Fibroblast of skin of scalp (primary cell): Measurements from ENCODE around the gene NBL1.

Experiments
- DNase-seq: peaks from one replicate; pipeline ENCODE4 v3.0.0-alpha.2; 2013

Gene NBL1

DNA sequence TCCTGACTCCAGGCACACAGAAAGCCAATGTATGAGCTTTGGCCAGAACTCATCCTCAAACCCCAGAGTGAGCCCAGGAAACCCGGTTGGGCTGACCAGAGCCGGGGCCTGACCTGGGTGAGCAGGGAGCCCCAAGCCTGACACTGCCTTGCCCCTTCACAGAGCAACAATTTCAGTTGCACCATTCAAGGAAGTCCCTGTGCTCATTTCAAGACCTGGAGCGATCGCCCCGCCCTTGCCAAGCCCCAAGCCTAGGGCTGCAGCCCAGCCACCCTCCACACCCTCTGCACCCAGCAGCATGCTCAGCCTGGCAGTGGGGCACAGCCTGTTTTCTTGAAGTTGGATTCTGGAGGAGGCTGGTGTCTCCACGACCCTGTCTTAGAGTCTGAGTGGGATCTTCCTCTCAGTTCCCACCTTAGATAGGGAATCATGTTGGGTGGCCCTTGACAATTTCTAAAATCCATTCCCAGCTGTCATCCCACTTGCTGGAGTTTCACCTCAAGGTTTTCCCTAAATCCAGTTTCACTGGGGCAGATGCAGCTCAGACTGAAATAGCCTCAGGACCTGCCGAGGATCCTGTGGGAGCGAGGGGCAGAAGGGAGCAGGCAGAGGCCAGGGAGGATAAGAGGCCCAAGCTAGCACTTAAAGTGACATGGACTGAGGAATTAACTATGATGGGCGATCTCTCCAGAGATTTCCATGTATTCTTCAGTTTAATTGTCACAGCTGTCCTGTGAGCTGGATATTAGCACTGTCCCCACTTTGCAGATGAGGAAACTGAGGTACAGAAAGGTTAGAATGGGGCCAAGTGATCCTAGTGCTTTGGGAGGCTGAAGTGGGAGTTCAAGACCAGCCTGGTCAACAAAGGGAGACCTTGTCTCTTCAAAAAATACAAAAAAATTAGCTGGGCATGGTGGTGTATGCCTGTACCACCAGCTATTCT, 2.5 kb downstream of the NBL1 start:
- DNase-seq = no peak

DNA sequence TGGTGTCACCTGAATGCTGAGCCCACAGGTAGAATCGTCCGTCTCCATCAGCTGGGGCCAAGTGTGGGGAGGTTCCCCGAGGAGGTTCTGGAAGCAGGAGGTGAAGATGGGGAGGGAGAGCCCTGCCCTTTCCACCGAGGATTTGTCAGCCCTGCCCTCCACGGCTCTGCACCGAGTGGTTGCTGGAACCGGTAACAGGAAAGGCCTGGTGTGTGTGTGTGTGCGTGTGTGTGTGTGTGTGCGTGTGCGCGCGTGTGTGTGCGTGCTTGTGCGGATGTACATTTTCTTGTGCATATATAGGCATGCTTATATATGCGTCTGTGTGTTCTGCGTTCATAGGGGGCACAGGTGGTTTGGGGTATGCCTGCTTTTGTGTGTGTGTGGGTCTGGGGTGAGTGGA, 3.5 kb downstream of the NBL1 start:
- DNase-seq = no peak

- no peak for DNase-seq
These were observed 4.1 kb downstream of the NBL1 start for GRCh38 chr1:19648239-19648638.

DNA sequence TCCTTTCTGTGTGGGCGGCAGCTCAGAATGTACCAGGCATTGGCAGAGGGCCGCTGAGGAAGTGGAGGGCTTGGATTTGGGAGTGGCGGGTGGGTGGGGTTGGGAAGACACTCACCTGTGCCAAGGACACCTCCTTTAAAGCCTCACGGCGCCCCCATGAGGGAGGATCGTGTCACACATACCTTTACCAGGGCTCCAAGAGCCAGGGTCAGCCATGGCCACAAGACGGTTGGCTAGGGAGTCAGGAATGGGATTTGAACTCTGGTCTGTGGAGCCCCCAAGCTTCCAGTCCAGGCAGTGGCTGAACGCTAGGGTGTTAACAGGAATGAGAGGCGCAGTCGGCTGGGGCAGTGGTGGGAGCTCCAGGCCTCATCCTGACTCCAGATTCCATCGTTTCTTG, 4.6 kb downstream of the NBL1 start:
- DNase-seq = no peak

DNA sequence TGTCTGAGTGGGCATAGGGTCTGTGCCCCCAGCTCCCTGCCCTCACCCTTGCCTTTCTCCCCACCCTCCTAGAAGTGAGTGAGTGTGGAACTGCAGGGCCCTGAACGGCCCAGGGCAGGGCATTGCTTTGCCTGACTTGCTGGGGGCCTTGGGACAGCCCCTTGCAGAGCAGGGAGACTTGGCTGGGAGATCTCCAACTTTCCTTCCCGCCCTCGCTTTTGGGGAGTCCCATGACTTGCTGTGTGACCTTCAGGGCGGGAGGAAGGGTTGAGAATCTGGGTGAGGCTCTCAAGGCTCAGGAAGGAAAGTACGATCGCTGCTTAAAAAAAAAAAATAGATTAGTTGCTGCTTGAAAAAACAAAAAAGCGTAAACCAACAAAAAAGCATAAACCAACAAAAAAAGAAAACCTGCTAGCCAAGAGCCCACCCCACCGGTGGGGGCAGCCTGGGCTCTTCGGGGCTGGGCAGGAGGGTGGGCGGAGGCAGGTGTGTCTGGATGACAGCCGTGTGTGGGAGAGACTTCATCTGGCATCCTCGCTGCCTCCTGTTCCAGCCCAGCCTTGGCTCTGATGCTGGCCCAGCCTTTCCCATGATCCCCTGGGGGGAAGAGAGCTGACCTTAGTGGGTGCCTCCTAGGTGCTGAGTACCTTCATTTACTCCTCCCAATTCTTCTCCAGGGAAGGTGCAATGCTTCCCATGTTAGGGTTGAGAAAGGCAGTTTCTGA, 6.5 kb downstream of the NBL1 start:
- DNase-seq = no peak

GRCh38 chr1:19651141-19651737, 7.1 kb downstream of the NBL1 start:
- DNase-seq = peak; percentile 58

DNA sequence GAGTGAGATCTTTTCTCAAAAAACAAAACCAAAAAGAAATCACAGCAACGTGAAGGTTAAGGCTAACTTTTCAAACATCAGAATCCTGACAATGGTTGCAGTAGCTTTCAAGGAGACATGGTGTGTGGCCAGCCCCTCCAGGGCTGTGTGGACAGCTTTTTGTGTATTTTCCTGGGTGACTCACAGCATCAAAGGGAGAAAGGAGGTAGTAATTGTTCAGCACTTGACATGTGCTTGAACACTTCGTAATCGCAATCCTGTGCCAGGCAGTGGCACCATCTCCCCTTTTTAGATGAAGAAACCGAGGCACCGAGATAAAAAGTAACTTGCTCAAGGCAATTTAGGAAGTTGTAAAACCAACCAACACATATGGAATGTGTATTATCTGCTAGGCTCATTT, 10.3 kb downstream of the NBL1 start:
- DNase-seq = no peak

GRCh38 chr1:19654886-19655717, 11.0 kb downstream of the NBL1 start:
- DNase-seq = no peak

DNA sequence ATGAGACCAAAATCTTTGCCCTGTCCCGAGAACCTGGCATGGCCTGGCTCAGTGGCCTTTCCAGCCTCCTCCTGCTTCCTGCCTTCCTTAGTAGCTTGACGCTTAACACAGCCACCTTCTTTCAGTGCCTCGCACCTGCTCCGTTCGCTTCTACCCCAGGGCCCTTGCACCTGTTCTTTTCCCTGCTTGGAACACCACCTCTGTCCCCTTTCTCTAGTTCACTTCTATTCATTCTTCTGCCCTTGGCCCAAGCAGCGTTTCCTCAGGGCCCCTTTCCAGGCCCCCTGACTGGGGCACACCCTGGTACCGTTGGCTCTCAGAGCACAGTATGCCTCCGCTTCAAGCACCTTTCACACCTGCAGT, 11.6 kb downstream of the NBL1 start:
- DNase-seq = no peak

DNA sequence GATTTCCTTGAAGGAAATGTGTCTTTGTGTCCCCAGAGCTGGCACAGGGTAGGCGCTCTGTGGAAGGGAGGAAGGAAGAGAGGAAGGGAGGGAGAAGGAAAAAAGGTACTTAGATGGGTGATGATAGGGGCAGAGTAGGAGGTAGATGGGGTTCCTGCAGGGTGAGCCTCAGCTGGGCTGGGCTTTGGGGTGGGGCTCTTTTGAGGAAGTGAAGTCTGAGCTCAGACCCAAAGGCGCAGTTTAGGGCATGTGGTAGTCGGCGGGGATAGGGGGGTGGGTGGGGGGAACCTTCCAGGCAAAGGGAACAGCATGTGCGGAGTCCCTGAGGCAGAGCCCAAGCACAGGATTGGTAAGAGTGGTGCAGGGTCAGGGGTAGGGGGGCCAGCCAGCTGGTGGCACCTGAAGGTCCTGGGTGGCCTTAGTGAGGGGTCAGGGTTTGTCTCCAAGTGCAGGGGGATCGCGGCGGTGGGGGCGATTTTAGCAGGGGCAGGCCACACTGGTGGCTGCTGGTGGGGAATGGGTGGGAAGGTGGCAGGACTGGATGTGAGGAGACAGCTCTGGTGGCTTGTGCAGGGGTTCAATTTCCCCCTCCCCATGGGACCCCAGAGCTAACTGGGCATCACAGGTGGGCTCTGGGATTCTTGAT, 12.1 kb downstream of the NBL1 start:
- no peak for DNase-seq

GRCh38 chr1:19656780-19657466, 12.8 kb downstream of the NBL1 start:
- no peak for DNase-seq

GRCh38 chr1:19657511-19657910, 13.4 kb downstream of the NBL1 start:
- no peak for DNase-seq

GRCh38 chr1:19658186-19658585, 14.1 kb downstream of the NBL1 start:
- no peak for DNase-seq

DNA sequence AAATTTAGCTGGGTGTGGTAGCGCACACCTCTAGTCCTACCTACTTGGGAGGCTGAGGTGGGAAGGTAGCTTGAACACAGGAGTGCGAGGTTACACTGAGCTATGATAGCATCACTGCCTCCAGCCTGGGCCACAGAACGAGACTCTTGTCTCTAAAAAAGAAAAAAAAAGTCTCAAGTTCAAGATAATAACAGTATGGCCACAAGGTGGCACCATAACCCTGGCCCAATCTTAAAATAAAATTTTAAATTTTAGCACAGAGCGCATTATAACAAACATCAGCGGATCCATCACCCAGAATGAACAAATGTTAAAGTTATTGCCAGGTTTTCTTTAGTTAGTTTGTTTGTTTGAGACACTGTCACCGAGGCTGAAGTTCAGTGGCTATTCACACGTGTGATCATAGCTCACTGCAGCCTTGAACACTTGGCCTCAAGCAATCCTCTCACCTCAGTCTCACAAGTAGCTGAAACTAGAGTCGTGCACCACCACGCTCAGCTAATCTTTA, 17.7 kb downstream of the NBL1 start:
- peak; percentile 43 for DNase-seq

GRCh38 chr1:19662313-19662712, 18.2 kb downstream of the NBL1 start:
- no peak for DNase-seq

DNA sequence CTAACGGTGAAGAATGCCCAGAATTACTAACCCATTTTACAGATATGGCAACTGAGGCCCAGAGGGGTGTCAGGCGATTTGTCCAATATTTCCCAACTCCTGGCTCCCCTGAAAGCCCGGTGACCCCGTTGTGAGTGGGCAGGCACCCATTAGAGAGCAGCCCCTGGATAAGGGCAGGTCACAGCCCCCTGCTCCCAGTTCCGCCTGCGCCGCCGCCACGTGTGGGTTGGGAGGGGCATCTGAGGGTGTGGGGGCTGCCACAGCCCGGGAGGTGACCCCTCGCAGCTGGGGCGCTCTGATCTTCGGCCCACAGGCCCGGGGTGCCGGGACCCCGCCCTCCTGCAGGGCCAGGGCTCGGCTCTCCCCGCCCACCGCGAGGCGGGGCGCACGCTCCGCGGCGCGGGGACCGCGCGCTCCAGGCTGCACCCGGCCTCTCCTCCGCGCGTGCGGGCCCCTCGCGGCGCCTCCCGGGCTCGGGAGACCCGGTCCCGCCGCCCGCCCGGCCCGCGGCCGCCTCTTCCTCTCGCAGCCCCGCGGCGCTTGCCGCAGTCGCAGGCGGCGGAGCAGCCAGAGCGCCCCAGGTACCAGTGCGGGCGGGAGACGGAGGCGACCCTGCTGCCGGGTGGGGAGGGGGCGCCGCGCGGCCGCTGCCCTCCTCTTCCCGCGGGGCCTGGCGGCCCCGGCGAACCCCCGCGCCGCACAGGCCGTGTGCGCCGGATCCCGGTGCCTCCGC, 20.5 kb downstream of the NBL1 start, which contains the start of gene HTR6:
Gene HTR6 (plus strand): TSS at position 423 of the 733 bp plus-strand sequence. CDS start 879 bp downstream, outside the sequence.
- no peak for DNase-seq

- no peak for DNase-seq
These were observed 21.0 kb downstream of the NBL1 start for GRCh38 chr1:19665186-19665495.

DNA sequence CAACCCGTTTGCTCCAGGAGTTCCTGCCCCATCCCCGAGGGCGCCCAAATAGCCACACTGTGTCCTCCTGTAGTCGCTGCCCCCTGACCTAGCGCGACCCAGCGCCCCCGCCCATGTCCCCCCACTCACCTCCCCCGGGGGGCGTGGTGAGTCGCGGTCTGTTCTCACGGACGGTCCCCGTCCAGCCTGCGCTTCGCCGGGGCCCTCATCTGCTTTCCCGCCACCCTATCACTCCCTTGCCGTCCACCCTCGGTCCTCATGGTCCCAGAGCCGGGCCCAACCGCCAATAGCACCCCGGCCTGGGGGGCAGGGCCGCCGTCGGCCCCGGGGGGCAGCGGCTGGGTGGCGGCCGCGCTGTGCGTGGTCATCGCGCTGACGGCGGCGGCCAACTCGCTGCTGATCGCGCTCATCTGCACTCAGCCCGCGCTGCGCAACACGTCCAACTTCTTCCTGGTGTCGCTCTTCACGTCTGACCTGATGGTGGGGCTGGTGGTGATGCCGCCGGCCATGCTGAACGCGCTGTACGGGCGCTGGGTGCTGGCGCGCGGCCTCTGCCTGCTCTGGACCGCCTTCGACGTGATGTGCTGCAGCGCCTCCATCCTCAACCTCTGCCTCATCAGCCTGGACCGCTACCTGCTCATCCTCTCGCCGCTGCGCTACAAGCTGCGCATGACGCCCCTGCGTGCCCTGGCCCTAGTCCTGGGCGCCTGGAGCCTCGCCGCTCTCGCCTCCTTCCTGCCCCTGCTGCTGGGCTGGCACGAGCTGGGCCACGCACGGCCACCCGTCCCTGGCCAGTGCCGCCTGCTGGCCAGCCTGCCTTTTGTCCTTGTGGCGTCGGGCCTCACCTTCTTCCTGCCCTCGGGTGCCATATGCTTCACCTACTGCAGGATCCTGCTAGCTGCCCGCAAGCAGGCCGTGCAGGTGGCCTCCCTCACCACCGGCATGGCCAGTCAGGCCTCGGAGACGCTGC, 21.7 kb downstream of the NBL1 start:
- no peak for DNase-seq

DNA sequence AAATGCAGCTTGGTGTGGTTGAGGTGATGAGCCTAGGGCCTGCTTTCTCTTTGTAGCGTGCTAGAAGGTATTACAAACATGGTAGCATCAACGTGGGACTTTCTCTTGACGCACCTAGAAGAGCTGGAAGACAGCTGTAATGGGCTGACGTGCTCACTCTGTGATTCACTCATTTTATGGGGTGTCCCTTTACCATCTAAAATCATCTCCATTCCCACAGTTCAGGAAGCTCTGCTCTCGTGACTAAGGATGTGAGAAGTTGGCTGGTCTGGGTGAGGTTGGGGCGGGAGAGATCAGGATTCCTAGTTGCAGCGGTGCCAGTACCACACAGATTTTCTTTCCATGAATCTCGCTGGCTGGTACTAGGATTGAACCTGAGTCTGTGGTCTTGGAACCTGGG, 24.8 kb downstream of the NBL1 start:
- DNase-seq = no peak
